ENCODE measurements around the gene PRPH. TPM values are rescaled to one million over a fixed set of nuclear protein-coding genes. Genes with fewer than 3 reads are reported as not detected.

The PRPH gene
- polyA plus RNA-seq, 1 donor (not counting 4 experiments of a cell fraction or from before 2014, with no cell fraction given): 0.05 TPM

GRCh38 chr12:49331380-49332222 is 36.7 kb downstream of the PRPH start:
- Histone ChIP-seq H3K27ac (ENCODE audit: control insufficient read depth, insufficient read depth, low read length) (no peak overlapping the region), H3K9me3 (ENCODE audit: control insufficient read depth, low read depth, low read length) (no peaks in the 10 kb centered on the region), H3K4me1 (ENCODE audit: control insufficient read depth, extremely low read depth, insufficient read depth, low read length) (peaks cover 6% of the 10 kb centered on the region), H3K9me1 (ENCODE audit: control insufficient read depth, extremely low read depth, insufficient read depth, low read length) (no peaks in the 10 kb centered on the region), H3K36me3 (ENCODE audit: control insufficient read depth in 2 of 2, extremely low read depth in 1 of 2, insufficient read depth in 2 of 2, low read length in 2 of 2) (peaks cover 2 to 16% of the 10 kb centered on the region in 2 experiments), H3K9ac (ENCODE audit: control insufficient read depth, extremely low read depth, insufficient read depth, low read length) (no peak overlapping the region), H3K27me3 (ENCODE audit: control insufficient read depth, extremely low read depth, insufficient read depth, low read length) (peaks cover 4% of the 10 kb centered on the region), H3K4me2 (ENCODE audit: control insufficient read depth, extremely low read depth, insufficient read depth, low read depth, low read length) (no peak overlapping the region), H3K79me2 (ENCODE audit: control insufficient read depth, insufficient read depth, low read length) (no peaks in the 10 kb centered on the region), H4K20me1 (ENCODE audit: control insufficient read depth, extremely low read depth, insufficient read depth, low read length) (no peaks in the 10 kb centered on the region), H2AFZ (ENCODE audit: control insufficient read depth, low read length) (no peak overlapping the region), H3K4me3 (ENCODE audit: control insufficient read depth in 2 of 3, extremely low read depth in 1 of 3, insufficient read depth in 2 of 3, low read depth in 1 of 3, low read length in 3 of 3) (no peak overlapping the region)
- no peak for TF ChIP-seq EZH2 (IDR thresholded peaks at IDR 0.05; ENCODE audit: low read length)
- TF ChIP-seq, protein P1, sequence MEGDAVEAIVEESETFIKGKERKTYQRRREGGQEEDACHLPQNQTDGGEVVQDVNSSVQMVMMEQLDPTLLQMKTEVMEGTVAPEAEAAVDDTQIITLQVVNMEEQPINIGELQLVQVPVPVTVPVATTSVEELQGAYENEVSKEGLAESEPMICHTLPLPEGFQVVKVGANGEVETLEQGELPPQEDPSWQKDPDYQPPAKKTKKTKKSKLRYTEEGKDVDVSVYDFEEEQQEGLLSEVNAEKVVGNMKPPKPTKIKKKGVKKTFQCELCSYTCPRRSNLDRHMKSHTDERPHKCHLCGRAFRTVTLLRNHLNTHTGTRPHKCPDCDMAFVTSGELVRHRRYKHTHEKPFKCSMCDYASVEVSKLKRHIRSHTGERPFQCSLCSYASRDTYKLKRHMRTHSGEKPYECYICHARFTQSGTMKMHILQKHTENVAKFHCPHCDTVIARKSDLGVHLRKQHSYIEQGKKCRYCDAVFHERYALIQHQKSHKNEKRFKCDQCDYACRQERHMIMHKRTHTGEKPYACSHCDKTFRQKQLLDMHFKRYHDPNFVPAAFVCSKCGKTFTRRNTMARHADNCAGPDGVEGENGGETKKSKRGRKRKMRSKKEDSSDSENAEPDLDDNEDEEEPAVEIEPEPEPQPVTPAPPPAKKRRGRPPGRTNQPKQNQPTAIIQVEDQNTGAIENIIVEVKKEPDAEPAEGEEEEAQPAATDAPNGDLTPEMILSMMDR (optimal IDR thresholded peaks at IDR 0.05 in 1 of 3, IDR thresholded peaks at IDR 0.05 in 1 of 3, conservative IDR thresholded peaks at IDR 0.05 in 1 of 3; ENCODE audit: extremely low read depth in 1 of 3, insufficient read depth in 2 of 3, low read length in 3 of 3): peak; percentile 82 to 85 (median 84)
- dilution Hi-C loops (cut with MboI; ENCODE audit: extremely low pct_ligation_motif_present, low sequenced_read_pairs): no loop called here
- DNase-seq (ENCODE audit: low read depth, low spot score): no peak
- peak; percentile 59 for FAIRE-seq

DNA sequence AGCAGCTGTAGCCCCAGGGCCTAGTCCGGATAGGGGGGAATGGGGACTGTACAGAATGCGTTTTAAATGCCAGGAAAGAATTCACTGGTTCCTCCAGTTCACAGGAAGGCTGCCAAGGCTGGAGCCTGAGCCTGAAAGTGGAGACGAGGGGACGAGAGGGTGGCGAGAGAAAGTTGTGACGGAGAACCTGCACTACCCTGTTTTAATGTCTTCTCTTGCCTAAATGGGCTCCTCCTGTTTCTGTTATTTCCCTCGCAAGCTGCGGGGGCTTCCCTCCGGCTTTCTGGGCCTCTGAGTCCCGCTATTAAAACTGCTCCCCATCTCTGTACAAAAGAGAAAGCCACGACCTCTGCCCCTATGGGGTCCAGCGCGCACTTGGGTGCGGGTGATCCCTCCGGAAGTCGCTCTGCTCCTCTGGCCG is 37.5 kb downstream of the PRPH start:
- no peak overlapping the region for H3K27ac ChIP-seq (ENCODE audit: control insufficient read depth, insufficient read depth, low read length)
- H3K27me3 ChIP-seq (ENCODE audit: control insufficient read depth, extremely low read depth, insufficient read depth, low read length): peaks cover 8% of the 10 kb centered on the region
- no peaks in the 10 kb centered on the region for H3K9me1 ChIP-seq (ENCODE audit: control insufficient read depth, extremely low read depth, insufficient read depth, low read length)
- H3K4me1 ChIP-seq (ENCODE audit: control insufficient read depth, extremely low read depth, insufficient read depth, low read length): peaks cover 11% of the 10 kb centered on the region
- DNase-seq (ENCODE audit: low read depth, low spot score) (no peak), FAIRE-seq (no peak)
- no peaks in the 10 kb centered on the region for H3K9me3 ChIP-seq (ENCODE audit: control insufficient read depth, low read depth, low read length)
- no peaks in the 10 kb centered on the region for H4K20me1 ChIP-seq (ENCODE audit: control insufficient read depth, extremely low read depth, insufficient read depth, low read length)
- dilution Hi-C loops (cut with MboI; ENCODE audit: extremely low pct_ligation_motif_present, low sequenced_read_pairs): no loop called here
- TF ChIP-seq, protein P1 (optimal IDR thresholded peaks at IDR 0.05 in 1 of 3, IDR thresholded peaks at IDR 0.05 in 1 of 3, conservative IDR thresholded peaks at IDR 0.05 in 1 of 3; ENCODE audit: extremely low read depth in 1 of 3, insufficient read depth in 2 of 3, low read length in 3 of 3): no peak
- no peak overlapping the region for H3K4me3 ChIP-seq (ENCODE audit: control insufficient read depth in 2 of 3, extremely low read depth in 1 of 3, insufficient read depth in 2 of 3, low read depth in 1 of 3, low read length in 3 of 3)
- H3K4me2 ChIP-seq (ENCODE audit: control insufficient read depth, extremely low read depth, insufficient read depth, low read depth, low read length): peak overlapping the region; percentile 48
- H2AFZ ChIP-seq (ENCODE audit: control insufficient read depth, low read length): peak overlapping the region; percentile 8
- H3K79me2 ChIP-seq (ENCODE audit: control insufficient read depth, insufficient read depth, low read length): no peaks in the 10 kb centered on the region
- H3K9ac ChIP-seq (ENCODE audit: control insufficient read depth, extremely low read depth, insufficient read depth, low read length): no peak overlapping the region
- peaks cover 2 to 13% of the 10 kb centered on the region in 2 experiments for H3K36me3 ChIP-seq (ENCODE audit: control insufficient read depth in 2 of 2, extremely low read depth in 1 of 2, insufficient read depth in 2 of 2, low read length in 2 of 2)

Measured in keratinocyte (primary cell).